ENCODE measurements around the gene ULK4.

GRCh38 chr3:41441568-41441967 lies 520.3 kb downstream of the ULK4 start:
- no peak for TF ChIP-seq CTCF (IDR thresholded peaks at IDR 0.05)
- TF ChIP-seq REST (IDR thresholded peaks at IDR 0.05; ENCODE audit: insufficient read depth in 1 of 2, low read depth in 2 of 2, low read length in 1 of 2) = no peak
- TF ChIP-seq POLR2AphosphoS5 (IDR thresholded peaks at IDR 0.05; ENCODE audit: low read depth, low read length) = no peak
